HG03060 (cell line): Measurements from ENCODE around the gene FOXP1.

Experiments
- ATAC-seq: cut with Tn5 transposase; IDR thresholded peaks from one replicate; pipeline ENCODE4 v1.9.1; 2021; ENCODE audit warnings: low read depth, moderate number of reproducible peaks; ENCODE audit not compliant: unreplicated experiment

FOXP1 gene

GRCh38 chr3:71490692-71491091 lies 92.8 kb downstream of the FOXP1 start:
- ATAC-seq, result no peak

DNA sequence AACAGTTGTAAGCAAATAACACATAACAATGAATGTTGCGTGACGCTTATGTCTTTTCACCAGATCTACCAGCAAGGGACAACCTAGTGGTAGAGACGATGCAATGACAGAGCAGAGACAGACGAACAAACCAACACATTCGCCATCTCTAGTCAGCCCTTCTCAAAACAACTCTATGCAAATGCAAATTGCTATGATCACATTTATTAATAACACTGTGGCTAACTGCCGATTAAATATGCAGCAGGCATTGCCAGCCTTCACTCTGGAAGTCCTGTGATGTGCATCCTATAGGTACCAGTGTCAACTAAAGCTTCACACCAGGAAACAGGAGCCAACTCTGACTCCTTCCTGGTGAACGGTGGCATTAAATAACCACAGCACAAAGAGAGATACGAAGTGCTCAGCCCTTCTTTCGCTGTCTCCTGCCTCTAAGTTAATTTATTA lies 94.2 kb downstream of the FOXP1 start:
- no peak for ATAC-seq

DNA sequence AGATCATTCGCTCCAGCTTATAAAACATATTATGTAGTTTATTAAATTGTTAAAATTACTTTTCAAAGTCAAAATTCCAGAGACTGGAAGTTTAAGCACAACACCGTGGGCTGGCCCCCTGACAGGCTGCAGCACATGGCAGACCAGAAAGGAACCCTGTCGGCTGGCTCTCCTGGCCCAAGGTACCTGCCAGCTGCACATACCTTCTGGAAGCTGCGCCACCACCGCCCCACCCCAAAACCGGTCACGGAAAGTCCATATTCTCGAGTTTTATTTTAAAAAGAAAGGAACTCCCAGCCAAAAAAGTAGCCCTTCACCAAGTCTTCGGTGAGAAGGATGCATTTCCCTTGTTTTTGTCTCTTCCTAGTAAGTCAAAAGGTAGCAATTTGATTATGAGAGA lies 94.6 kb downstream of the FOXP1 start:
- ATAC-seq, result no peak

GRCh38 chr3:71488391-71488809 lies 95.1 kb downstream of the FOXP1 start:
- ATAC-seq, result no peak

DNA sequence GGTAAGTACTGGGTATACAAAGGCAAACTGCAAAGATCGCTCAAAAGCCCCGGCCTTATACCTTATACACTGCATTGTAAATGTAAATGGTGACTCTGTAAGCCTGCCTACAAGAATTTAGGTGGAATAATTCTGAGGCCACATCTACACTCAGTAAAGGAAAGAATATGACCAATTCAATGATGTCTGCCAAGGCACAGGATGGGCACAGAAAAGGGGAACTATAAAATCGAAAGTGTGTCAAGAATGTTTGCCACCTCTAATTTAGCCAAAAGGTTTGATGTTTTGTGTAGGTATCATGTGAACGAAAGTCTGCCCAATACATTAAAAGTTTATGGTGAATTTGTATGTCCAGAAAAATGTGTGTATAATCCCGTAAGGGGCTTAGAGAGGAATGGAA lies 96.1 kb downstream of the FOXP1 start:
- no peak for ATAC-seq

GRCh38 chr3:71486831-71487230 lies 96.7 kb downstream of the FOXP1 start:
- no peak for ATAC-seq

GRCh38 chr3:71485896-71486295 lies 97.6 kb downstream of the FOXP1 start:
- no peak for ATAC-seq

GRCh38 chr3:71484452-71484851 lies 99.1 kb downstream of the FOXP1 start:
- no peak for ATAC-seq

DNA sequence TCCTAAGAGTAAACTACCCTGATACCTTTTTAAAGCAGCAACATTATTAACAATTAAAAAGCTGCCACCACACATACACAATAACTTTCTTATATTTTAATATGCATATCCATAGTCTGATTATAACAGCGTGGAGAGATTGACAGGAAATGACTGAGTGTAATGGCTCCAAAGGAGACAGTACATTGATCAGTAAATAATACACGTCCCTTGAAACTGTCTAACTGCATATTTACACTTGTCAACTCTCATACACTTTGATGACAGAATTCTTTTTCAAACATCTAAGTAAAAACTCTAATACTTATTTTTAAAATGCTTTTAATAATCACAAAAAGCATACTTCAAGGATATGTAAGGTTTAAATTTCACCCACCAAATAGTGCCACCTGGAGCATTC lies 99.5 kb downstream of the FOXP1 start:
- no peak for ATAC-seq

GRCh38 chr3:71482771-71483170 lies 100.8 kb downstream of the FOXP1 start:
- ATAC-seq, result no peak

DNA sequence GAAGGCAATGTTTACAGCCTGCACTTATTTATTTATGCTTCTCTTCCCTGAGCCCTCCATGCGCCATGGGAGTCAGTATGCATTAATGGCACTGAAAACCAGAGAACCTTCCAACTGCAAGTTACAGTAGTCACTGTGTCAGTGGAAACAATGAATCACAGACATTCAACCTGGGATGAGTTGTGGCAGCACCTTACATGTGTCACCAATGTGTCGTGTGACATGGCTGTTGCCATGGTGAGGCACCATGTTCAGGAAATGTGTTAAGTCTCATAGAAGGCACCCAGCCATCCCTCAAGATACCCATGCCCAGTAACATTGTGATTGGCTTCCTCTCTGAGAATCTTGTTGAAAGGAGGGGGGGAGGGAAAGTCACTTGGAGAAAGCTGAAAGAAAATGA lies 105.0 kb downstream of the FOXP1 start:
- no peak for ATAC-seq

GRCh38 chr3:71476950-71477349 lies 106.6 kb downstream of the FOXP1 start:
- no peak for ATAC-seq

GRCh38 chr3:71469138-71469435 lies 114.4 kb downstream of the FOXP1 start:
- no peak for ATAC-seq

GRCh38 chr3:71468311-71469137 lies 115.0 kb downstream of the FOXP1 start:
- ATAC-seq, result no peak

DNA sequence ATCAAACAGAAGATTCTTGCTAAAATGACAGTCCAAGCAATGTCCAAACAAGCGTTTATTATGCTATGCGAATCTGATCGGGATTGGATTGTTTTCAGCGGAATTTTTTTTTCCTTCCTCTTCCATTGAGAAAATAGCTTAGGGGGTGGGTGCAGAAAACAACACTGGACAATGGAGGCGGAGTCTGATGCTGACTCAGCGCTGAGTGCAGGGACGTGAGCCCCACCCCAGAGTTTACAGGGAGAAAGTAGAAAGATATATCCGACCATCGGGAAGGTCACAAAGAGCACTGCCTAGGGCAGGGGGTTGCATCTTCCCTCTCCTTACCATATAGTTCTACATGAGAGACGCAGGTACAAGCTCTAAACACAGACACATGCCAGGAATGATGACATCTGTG lies 117.0 kb downstream of the FOXP1 start:
- no peak for ATAC-seq

DNA sequence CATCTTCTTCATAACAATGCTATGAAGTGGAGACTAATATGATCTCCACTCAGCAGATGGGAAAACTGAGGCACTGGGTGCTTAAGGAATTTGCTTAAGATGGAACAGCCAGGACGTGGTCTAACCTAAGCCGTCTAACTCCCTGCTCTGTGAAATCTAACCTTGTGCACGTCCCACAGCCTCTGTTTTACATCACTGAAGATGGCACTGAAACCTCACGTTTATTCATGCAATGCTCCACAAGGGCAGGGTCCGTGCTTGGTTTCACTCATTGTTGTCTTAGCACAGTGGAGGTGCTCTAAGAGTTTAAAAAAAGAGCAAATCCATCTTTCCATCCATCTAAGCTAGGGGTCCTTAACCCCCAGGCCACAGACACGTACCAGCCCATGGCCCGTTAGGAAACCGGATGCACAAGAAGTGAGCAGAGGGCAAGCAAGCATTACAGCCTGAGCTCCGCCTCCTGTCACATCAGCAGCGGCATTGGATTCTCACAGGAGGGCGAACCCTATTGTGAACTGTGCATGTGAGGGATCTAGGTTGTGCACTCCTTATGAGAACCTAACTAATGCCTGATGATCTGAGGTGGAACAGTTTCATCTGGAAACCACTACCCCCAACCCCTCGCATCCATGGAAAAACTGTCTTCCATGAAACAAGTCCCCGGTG lies 118.0 kb downstream of the FOXP1 start:
- ATAC-seq, result no peak

DNA sequence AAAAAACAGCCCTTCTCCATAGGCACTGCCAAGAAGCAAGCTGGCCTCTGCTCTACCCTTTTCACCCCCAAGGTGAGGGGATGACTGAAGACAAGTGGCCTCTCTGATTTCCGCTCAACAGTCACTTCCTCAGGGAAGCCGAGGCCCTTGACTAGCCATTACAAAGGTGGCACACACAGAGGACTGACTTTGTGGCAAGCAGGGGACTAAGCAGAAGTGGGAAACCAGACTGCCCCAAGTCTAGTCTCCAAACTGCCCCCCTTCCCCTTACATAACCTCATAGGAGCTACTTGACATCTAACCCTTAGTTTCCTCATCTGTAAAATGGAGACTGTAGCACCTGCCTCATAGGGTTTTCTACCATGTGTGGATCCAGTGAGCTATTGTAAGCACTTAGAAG lies 118.9 kb downstream of the FOXP1 start:
- no peak for ATAC-seq

DNA sequence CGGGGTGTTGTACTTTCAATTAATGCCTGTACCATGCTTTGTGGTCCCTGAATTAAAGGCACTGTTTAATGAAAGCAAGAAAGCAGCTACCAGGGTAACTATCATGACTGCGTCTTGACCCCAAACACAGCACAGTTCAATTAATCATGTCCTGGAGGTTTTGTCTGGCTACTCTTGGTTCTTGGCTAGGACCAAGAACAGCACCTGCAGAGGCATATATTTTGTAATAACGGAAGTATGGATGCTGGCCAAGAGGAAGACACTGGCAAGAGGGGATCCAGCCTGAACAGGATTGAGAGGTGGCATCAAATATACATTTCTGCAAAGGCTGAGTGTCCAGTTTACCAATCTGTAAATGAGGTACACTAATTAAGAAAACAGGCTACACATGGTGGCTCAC lies 119.9 kb downstream of the FOXP1 start:
- no peak for ATAC-seq

GRCh38 chr3:71462586-71462985 lies 120.9 kb downstream of the FOXP1 start:
- ATAC-seq, result no peak

DNA sequence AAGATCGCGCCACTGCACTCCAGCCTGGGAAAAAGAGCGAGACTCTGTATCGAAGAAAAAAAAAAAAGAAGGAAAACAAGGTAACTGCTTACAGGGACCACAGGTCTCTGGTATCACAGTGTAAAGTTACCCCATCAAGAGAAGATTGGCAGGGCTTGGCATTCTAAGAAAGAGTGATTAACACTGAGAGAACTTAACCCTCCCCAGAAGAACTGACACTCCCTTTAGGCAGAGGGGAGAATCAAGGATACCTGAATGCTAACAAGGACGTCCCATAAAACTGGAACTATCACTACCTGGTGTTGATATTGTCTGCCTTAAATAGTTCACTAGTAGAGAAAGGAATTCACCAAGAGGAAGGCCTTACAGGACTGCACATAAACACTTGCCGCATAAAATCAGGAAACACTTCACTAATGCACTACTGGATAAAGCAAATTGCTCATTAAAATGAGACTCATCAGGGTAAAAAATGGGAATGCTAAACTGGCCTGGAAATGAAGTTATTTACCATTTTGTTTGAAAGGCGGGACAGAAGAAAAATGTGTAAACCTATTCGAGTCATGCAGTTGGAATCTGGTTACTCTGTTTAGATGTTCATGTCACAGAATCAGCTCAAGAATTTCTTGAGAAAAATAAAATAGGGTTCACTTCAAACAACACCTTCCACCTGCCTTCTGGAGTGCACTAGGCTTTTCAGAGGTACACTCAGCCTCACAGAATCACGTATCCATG lies 121.6 kb downstream of the FOXP1 start:
- ATAC-seq, result no peak

- no peak for ATAC-seq
These were observed 122.4 kb downstream of the FOXP1 start for GRCh38 chr3:71461114-71461513.

GRCh38 chr3:71458895-71459294 lies 124.6 kb downstream of the FOXP1 start:
- no peak for ATAC-seq
